ENCODE results near the gene CD52. TPM values are rescaled to one million over a fixed set of nuclear protein-coding genes. Genes with fewer than 3 reads are reported as not detected.
"Not testable (repeated sequence)": the region's sequence is repeated elsewhere in the genome, so short reads cannot be mapped to it uniquely, and the experiment has no call there.

The CD52 gene
- total RNA-seq, 1 donor from 2014 or later = not detected

DNA sequence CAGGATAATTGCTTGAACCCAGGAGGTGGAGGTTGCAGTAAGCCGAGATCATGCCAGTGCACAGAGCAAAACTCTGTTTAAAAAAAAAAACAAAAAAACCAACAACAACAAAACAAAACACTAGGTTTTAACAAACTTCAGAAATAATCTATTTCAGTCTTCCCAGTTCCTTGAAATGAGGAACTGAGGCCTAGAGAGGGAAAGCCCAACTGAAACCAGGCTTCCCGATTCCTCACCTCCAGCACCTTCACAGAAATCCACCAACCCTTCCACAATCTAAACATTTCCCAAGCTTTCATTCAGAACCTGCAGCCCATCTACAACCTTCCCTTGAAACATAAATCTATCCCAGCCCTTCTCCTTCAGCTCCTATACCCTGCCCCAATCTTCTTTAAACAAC is 612 bp upstream of the CD52 start:
- H3K27ac ChIP-seq (ENCODE audit: low read depth, low read length) = no peak overlapping the region
- no peaks in the 10 kb centered on the region for H3K9me3 ChIP-seq (ENCODE audit: control insufficient read depth in 3 of 3, low read length in 3 of 3)
- peaks cover 9 to 11% (median 9%) of the 10 kb centered on the region in 3 donors for H3K4me1 ChIP-seq (ENCODE audit: control insufficient read depth in 3 of 3, insufficient read depth in 3 of 3, low read length in 3 of 3)
- peaks cover 0 to 8% (median 8%) of the 10 kb centered on the region in 3 donors for H3K27me3 ChIP-seq (ENCODE audit: control insufficient read depth in 3 of 3, insufficient read depth in 3 of 3, low read length in 3 of 3)
- no peak overlapping the region for H3K9ac ChIP-seq (ENCODE audit: low read depth in 1 of 3, low read length in 3 of 3)
- no peak overlapping the region for H3K4me3 ChIP-seq (ENCODE audit: low read length in 3 of 3)
- no peaks in the 10 kb centered on the region for H3K36me3 ChIP-seq (ENCODE audit: control insufficient read depth in 3 of 3, insufficient read depth in 3 of 3, low read length in 3 of 3)

DNA sequence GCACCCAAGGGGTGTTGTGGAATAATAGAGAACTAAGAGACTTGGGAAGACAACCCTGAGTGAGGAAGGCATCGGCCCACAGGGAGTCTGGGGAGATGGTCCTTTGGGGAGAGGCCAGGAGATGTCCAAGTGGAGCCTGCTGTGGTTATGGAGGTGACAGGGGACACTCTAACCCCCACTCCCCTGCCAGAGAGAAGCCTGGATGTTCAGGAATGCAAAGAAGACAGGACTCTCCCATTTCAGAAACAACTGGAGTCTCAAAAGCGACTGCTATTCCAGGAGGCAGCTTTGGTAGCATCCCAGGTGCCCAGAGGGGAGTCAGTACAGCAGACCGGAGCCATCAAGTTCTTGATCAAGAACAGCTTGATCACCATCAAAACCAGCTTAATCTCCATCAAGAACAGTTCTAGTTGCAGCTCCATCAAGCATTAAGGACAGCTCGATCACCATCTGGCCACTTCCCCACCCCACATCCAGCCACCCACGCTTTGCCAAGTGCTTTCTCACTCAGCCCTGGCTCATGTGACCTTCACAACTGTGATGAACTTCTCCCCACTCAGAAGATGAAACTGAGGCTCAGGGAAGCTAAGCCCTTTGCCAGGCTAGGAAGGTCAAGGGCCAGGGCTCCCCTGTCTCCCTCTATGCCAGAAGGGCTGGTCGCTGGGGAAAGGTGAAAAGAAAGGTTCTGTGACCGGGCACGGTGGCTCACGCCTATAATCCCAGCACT is 743 bp downstream of the CD52 start:
- no peak overlapping the region for H3K9ac ChIP-seq (ENCODE audit: low read depth in 1 of 3, low read length in 3 of 3)
- H3K27ac ChIP-seq (ENCODE audit: low read depth, low read length) = no peak overlapping the region
- H3K36me3 ChIP-seq (ENCODE audit: control insufficient read depth in 3 of 3, insufficient read depth in 3 of 3, low read length in 3 of 3) = no peaks in the 10 kb centered on the region
- no peaks in the 10 kb centered on the region for H3K9me3 ChIP-seq (ENCODE audit: control insufficient read depth in 3 of 3, low read length in 3 of 3)
- peaks cover 0 to 8% (median 8%) of the 10 kb centered on the region in 3 donors for H3K27me3 ChIP-seq (ENCODE audit: control insufficient read depth in 3 of 3, insufficient read depth in 3 of 3, low read length in 3 of 3)
- H3K4me3 ChIP-seq (ENCODE audit: low read length in 3 of 3) = no peak overlapping the region
- peaks cover 9 to 11% (median 9%) of the 10 kb centered on the region in 3 donors for H3K4me1 ChIP-seq (ENCODE audit: control insufficient read depth in 3 of 3, insufficient read depth in 3 of 3, low read length in 3 of 3)

DNA sequence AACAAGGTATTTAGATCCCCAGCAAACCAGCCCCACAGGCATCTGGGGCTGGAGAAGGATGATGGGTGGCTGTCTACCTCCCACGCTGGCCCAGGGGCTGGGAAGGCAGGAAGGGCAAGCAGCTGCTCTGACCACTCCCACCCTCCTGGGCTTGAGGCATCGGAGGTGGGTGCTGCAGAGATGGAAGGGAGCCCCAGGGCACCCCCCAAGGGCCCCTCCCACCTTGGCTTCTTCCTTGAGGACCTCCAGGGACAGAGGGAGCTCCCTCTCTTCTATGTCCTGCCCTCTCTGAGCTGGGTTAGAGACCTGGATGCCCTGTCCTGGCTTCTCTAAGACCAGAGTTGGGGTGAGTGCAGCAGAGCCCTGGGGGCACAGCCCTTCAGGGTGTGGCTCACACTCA is 3.1 kb downstream of the CD52 start:
- Histone ChIP-seq H3K27me3 (ENCODE audit: control insufficient read depth in 3 of 3, insufficient read depth in 3 of 3, low read length in 3 of 3) (peaks cover 3 to 10% (median 8%) of the 10 kb centered on the region in 3 donors), H3K9ac (ENCODE audit: low read depth in 1 of 3, low read length in 3 of 3) (peak overlapping the region in 1 of 3 donors; percentile 33), H3K36me3 (ENCODE audit: control insufficient read depth in 3 of 3, insufficient read depth in 3 of 3, low read length in 3 of 3) (no peaks in the 10 kb centered on the region), H3K27ac (ENCODE audit: low read depth, low read length) (no peak overlapping the region), H3K4me1 (ENCODE audit: control insufficient read depth in 3 of 3, insufficient read depth in 3 of 3, low read length in 3 of 3) (peaks cover 9 to 11% (median 9%) of the 10 kb centered on the region in 3 donors), H3K9me3 (ENCODE audit: control insufficient read depth in 3 of 3, low read length in 3 of 3) (no peaks in the 10 kb centered on the region), H3K4me3 (ENCODE audit: low read length in 3 of 3) (no peak overlapping the region)

DNA sequence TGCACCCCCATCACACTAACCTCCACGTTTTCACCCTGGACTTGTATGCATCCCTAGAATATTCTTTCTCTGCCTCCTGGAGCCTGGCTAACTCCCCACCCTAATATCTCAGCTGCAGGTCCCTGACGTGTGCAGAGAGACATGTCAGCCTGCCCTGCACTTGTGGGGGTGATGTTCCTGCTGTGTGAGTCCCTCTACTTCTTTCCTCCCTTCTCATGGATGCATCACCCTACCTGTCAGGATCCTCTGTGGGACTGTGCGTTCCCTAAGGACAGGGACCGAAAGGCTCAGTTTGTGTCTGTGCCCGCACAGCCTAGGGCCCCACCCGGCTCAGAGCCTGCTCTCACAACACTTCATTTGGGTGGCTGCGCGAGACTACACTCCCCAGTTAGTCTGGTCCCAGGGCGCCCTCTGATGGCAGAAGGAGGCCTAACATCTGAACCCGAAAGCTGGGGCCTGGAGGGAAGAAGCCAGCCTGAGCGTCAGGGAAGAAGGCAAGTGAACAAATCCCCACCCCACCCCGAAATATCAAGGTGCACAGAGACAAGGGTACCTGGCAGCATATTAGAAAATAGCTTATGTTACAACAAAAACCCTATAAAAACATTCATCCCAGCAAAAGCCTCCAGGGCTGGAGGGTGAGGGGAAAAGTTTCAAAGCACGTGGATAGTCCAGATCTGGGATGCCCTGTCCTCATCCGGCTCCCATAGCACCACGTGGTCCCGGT is 3.7 kb downstream of the CD52 start:
- no peak overlapping the region for H3K27ac ChIP-seq (ENCODE audit: low read depth, low read length)
- peaks cover 3 to 10% (median 8%) of the 10 kb centered on the region in 3 donors for H3K27me3 ChIP-seq (ENCODE audit: control insufficient read depth in 3 of 3, insufficient read depth in 3 of 3, low read length in 3 of 3)
- H3K9me3 ChIP-seq (ENCODE audit: control insufficient read depth in 3 of 3, low read length in 3 of 3) = no peaks in the 10 kb centered on the region
- peak overlapping the region in 2 of 3 donors; percentile 33 to 57 for H3K9ac ChIP-seq (ENCODE audit: low read depth in 1 of 3, low read length in 3 of 3)
- H3K4me1 ChIP-seq (ENCODE audit: control insufficient read depth in 3 of 3, insufficient read depth in 3 of 3, low read length in 3 of 3) = peaks cover 9 to 11% (median 9%) of the 10 kb centered on the region in 3 donors
- peak overlapping the region in 1 of 3 donors; percentile 1 for H3K4me3 ChIP-seq (ENCODE audit: low read length in 3 of 3)
- H3K36me3 ChIP-seq (ENCODE audit: control insufficient read depth in 3 of 3, insufficient read depth in 3 of 3, low read length in 3 of 3) = no peaks in the 10 kb centered on the region

DNA sequence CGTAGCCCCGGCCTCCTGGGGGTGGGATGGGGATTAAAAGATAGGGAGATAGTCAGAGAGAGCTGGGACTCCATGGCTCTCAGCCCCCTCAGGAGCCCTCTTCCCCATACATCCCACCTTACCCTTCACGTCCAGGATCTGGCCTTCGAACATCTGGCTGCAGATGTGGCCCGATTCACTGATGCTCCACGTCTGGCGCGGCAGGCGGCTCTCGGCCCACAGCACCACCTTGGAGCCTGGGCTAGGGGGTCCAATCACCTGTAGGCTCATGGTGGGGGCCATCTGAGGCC is 4.2 kb downstream of the CD52 start:
- Histone ChIP-seq H3K9me3 (ENCODE audit: control insufficient read depth in 3 of 3, low read length in 3 of 3) (no peaks in the 10 kb centered on the region), H3K9ac (ENCODE audit: low read depth in 1 of 3, low read length in 3 of 3) (peak overlapping the region in 2 of 3 donors; percentile 33 to 57), H3K36me3 (ENCODE audit: control insufficient read depth in 3 of 3, insufficient read depth in 3 of 3, low read length in 3 of 3) (no peaks in the 10 kb centered on the region), H3K27ac (ENCODE audit: low read depth, low read length) (no peak overlapping the region), H3K27me3 (ENCODE audit: control insufficient read depth in 3 of 3, insufficient read depth in 3 of 3, low read length in 3 of 3) (peaks cover 3 to 10% (median 8%) of the 10 kb centered on the region in 3 donors), H3K4me1 (ENCODE audit: control insufficient read depth in 3 of 3, insufficient read depth in 3 of 3, low read length in 3 of 3) (peaks cover 9 to 11% (median 9%) of the 10 kb centered on the region in 3 donors), H3K4me3 (ENCODE audit: low read length in 3 of 3) (no peak overlapping the region)

DNA sequence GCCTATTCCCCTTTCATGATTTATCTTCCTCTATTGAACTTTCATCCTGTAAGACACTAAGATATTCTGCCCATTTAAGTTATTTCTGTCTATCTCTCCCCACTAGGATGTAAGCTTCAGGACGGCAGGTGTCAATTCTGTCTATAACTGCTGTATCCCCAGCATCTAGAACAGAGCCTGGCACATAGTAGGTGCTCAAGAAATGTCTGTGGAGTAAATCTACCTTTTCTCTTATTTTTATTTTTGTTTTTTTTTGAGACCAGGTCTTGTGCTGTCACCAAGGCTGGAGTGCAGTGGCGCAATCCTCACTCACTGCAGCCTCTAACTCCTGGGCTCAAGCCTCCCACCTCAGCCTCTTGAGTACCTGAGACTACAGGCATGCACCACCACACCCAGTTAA is 5.6 kb downstream of the CD52 start:
- no peak overlapping the region for H3K9ac ChIP-seq (ENCODE audit: low read depth in 1 of 3, low read length in 3 of 3)
- H3K27me3 ChIP-seq (ENCODE audit: control insufficient read depth in 3 of 3, insufficient read depth in 3 of 3, low read length in 3 of 3) = peaks cover 3 to 10% (median 8%) of the 10 kb centered on the region in 3 donors
- H3K4me1 ChIP-seq (ENCODE audit: control insufficient read depth in 3 of 3, insufficient read depth in 3 of 3, low read length in 3 of 3) = peaks cover 6 to 9% (median 8%) of the 10 kb centered on the region in 3 donors
- no peak overlapping the region for H3K4me3 ChIP-seq (ENCODE audit: low read length in 3 of 3)
- H3K36me3 ChIP-seq (ENCODE audit: control insufficient read depth in 3 of 3, insufficient read depth in 3 of 3, low read length in 3 of 3) = no peaks in the 10 kb centered on the region
- no peaks in the 10 kb centered on the region for H3K9me3 ChIP-seq (ENCODE audit: control insufficient read depth in 3 of 3, low read length in 3 of 3)
- H3K27ac ChIP-seq (ENCODE audit: low read depth, low read length) = no peak overlapping the region

DNA sequence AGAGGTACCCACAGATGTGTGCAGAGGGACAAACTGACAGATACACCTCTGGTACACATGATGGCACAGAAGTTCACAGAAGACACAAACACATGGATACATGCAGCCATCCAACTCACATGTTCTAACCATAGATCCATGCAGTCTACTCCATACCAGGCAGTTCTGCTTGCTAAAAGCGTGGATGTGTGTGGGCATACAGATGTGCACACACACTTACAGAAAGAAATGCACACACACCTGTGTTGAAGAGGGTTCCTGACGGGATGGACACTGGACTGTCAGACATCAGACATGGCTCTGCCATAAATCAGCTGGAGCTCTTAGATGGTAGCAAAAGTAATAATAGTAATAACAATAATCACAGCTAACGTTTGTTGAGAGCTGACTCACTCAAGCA is 6.8 kb downstream of the CD52 start:
- H3K4me3 ChIP-seq (ENCODE audit: low read length in 3 of 3) = no peak overlapping the region
- no peak overlapping the region for H3K27ac ChIP-seq (ENCODE audit: low read depth, low read length)
- H3K36me3 ChIP-seq (ENCODE audit: control insufficient read depth in 3 of 3, insufficient read depth in 3 of 3, low read length in 3 of 3) = no peaks in the 10 kb centered on the region
- peaks cover 3 to 10% (median 8%) of the 10 kb centered on the region in 3 donors for H3K27me3 ChIP-seq (ENCODE audit: control insufficient read depth in 3 of 3, insufficient read depth in 3 of 3, low read length in 3 of 3)
- H3K9me3 ChIP-seq (ENCODE audit: control insufficient read depth in 3 of 3, low read length in 3 of 3) = no peaks in the 10 kb centered on the region
- H3K9ac ChIP-seq (ENCODE audit: low read depth in 1 of 3, low read length in 3 of 3) = no peak overlapping the region
- H3K4me1 ChIP-seq (ENCODE audit: control insufficient read depth in 3 of 3, insufficient read depth in 3 of 3, low read length in 3 of 3) = peaks cover 6 to 9% (median 8%) of the 10 kb centered on the region in 3 donors

DNA sequence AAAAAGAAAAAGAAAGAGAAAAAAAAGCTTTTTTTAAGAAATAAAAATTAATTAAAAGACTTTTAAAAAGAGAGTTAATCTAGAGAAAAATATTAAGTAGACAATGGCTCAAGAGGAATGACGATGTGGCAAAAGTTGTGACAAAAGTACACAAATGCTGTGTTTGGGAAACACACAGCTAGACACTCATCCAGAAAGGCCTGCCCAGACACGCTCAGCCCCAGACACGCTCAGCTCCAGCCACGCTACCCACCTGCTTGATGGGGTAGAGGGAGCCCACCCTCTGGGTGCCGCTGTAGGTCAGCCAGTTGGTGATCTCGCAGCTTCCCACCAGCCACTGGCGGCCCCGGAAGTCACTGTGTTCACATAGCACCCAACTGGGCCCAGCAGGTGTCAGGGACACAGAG is 10.2 kb downstream of the CD52 start:
- Histone ChIP-seq H3K27me3 (ENCODE audit: control insufficient read depth in 3 of 3, insufficient read depth in 3 of 3, low read length in 3 of 3) (peaks cover 0 to 12% (median 10%) of the 10 kb centered on the region in 3 donors), H3K9me3 (ENCODE audit: control insufficient read depth in 3 of 3, low read length in 3 of 3) (no peaks in the 10 kb centered on the region), H3K4me3 (ENCODE audit: low read length in 3 of 3) (no peak overlapping the region), H3K36me3 (ENCODE audit: control insufficient read depth in 3 of 3, insufficient read depth in 3 of 3, low read length in 3 of 3) (no peaks in the 10 kb centered on the region), H3K27ac (ENCODE audit: low read depth, low read length) (no peak overlapping the region), H3K4me1 (ENCODE audit: control insufficient read depth in 3 of 3, insufficient read depth in 3 of 3, low read length in 3 of 3) (peaks cover 0 to 8% (median 0%) of the 10 kb centered on the region in 3 donors), H3K9ac (ENCODE audit: low read depth in 1 of 3, low read length in 3 of 3) (no peak overlapping the region)

DNA sequence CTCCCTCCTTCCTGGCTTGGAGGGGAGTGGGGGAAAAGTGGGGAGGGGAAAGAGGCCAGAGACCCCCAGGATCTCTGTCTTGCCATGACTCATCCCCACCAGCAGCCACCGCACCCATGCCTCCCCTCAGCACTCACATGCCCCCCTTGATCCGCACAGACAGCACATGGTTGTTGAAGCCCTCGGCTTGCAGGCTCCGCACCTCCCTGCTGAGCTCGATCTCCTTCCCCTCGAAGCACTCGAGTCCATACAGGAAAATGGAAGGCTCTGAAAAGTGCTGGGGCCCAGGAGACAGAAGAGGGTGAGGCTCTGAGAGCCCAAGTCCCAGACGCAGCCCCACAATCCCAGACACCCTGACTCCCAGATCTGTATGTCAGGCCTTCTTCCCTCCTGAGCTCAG is 10.8 kb downstream of the CD52 start:
- peaks cover 0 to 12% (median 10%) of the 10 kb centered on the region in 3 donors for H3K27me3 ChIP-seq (ENCODE audit: control insufficient read depth in 3 of 3, insufficient read depth in 3 of 3, low read length in 3 of 3)
- H3K4me3 ChIP-seq (ENCODE audit: low read length in 3 of 3) = no peak overlapping the region
- peaks cover 0 to 8% (median 0%) of the 10 kb centered on the region in 3 donors for H3K4me1 ChIP-seq (ENCODE audit: control insufficient read depth in 3 of 3, insufficient read depth in 3 of 3, low read length in 3 of 3)
- no peak overlapping the region for H3K9ac ChIP-seq (ENCODE audit: low read depth in 1 of 3, low read length in 3 of 3)
- no peak overlapping the region for H3K27ac ChIP-seq (ENCODE audit: low read depth, low read length)
- H3K36me3 ChIP-seq (ENCODE audit: control insufficient read depth in 3 of 3, insufficient read depth in 3 of 3, low read length in 3 of 3) = no peaks in the 10 kb centered on the region
- no peaks in the 10 kb centered on the region for H3K9me3 ChIP-seq (ENCODE audit: control insufficient read depth in 3 of 3, low read length in 3 of 3)

DNA sequence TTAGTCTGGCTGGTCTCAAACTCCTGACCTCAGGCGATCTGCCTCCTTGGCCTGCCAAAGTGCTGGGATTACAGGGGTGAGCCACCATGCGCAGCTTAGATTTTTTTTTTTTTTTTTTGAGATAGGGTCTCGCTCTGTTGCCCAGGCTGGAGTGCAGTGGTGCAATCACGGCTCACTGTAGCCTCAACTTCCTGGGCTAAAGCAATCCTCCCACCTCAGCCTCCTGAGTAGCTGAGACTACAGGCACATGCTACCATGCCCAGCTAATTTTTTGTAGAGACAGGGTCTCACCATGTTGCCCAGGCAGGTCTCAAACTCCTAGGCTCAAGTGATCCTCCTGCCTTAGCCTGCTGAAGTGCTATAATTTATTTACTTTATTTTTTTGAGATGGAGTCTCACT is 11.6 kb downstream of the CD52 start:
- H3K9ac ChIP-seq (ENCODE audit: low read depth in 1 of 3, low read length in 3 of 3); H3K9me3 ChIP-seq (ENCODE audit: control insufficient read depth in 3 of 3, low read length in 3 of 3); H3K4me3 ChIP-seq (ENCODE audit: low read length in 3 of 3); H3K4me1 ChIP-seq (ENCODE audit: control insufficient read depth in 3 of 3, insufficient read depth in 3 of 3, low read length in 3 of 3); H3K36me3 ChIP-seq (ENCODE audit: control insufficient read depth in 3 of 3, insufficient read depth in 3 of 3, low read length in 3 of 3); H3K27ac ChIP-seq (ENCODE audit: low read depth, low read length): not testable (repeated sequence)
- H3K27me3 ChIP-seq (ENCODE audit: control insufficient read depth in 3 of 3, insufficient read depth in 3 of 3, low read length in 3 of 3) = peaks cover 4 to 11% (median 9%) of the 10 kb centered on the region in 3 donors
